GM12878 (cell line): ENCODE data around the gene MEGF11.
A peak's percentile ranks its signal among the peaks of the same experiment; 100 is the strongest.

Source experiments
- HDAC6 ChIP-seq: fragments of 200-600 bp; sonication (generic); IDR thresholded peaks from one replicate; pipeline ENCODE4 v1.8.0; 2017; ENCODE audit warnings: antibody characterized with exemption; ENCODE audit not compliant: unreplicated experiment
- NFYA ChIP-seq: IDR thresholded peaks from 2 replicates; pipeline ENCODE4 v1.6.1; 2011; ENCODE audit warnings: low read depth, mild to moderate bottlenecking, low read length, improper control_type of control experiment, borderline replicate concordance
- POLR2A ChIP-seq: IDR thresholded peaks from 2 replicates; pipeline ENCODE4 v1.6.1; 2011; ENCODE audit warnings: low read depth, mild to moderate bottlenecking, low read length
- RAD21 ChIP-seq: IDR thresholded peaks from 2 replicates; pipeline ENCODE4 v1.6.1; 2011; ENCODE audit warnings: mild to moderate bottlenecking, low read depth, low read length, moderate library complexity; ENCODE audit not compliant: insufficient read depth
- RAD51 ChIP-seq: fragments of 450-650 bp; IDR thresholded peaks from 2 replicates; pipeline ENCODE4 v1.6.1; 2016; ENCODE audit warnings: moderate library complexity, mild to moderate bottlenecking, inconsistent platforms
- TAF1 ChIP-seq: IDR thresholded peaks from 2 replicates; pipeline ENCODE4 v1.6.1; 2011; ENCODE audit warnings: mild to moderate bottlenecking, low read depth, low read length, borderline replicate concordance
- TF ChIP-seq, protein P1 (sequence below): fragments of 450-650 bp; IDR thresholded peaks from 2 replicates; pipeline ENCODE4 v1.6.1; 2017; ENCODE audit warnings: mild to moderate bottlenecking, low read depth, inconsistent platforms; ENCODE audit not compliant: poor library complexity, severe bottlenecking
- TF ChIP-seq, protein P2 (sequence below): IDR thresholded peaks from 2 replicates; pipeline ENCODE4 v1.6.1; 2011; ENCODE audit warnings: low read depth, mild to moderate bottlenecking, low read length, moderate library complexity, borderline replicate concordance; ENCODE audit errors: extremely low read depth
- TF ChIP-seq, protein P3 (sequence below), 3 experiments: IDR thresholded peaks in 2 of 3; conservative IDR thresholded peaks in 1 of 3; 2 replicates each; pipeline ENCODE4 v1.5.1; 2011; ENCODE audit warnings: low read depth in 3 of 3, low read length in 3 of 3, mild to moderate bottlenecking in 3 of 3, control low read depth in 2 of 3, moderate library complexity in 2 of 3, inconsistent platforms in 1 of 3, mixed read lengths in 1 of 3; ENCODE audit not compliant: control insufficient read depth in 2 of 3, insufficient read depth in 1 of 3; ENCODE audit errors: extremely low read depth in 1 of 3

DNA sequence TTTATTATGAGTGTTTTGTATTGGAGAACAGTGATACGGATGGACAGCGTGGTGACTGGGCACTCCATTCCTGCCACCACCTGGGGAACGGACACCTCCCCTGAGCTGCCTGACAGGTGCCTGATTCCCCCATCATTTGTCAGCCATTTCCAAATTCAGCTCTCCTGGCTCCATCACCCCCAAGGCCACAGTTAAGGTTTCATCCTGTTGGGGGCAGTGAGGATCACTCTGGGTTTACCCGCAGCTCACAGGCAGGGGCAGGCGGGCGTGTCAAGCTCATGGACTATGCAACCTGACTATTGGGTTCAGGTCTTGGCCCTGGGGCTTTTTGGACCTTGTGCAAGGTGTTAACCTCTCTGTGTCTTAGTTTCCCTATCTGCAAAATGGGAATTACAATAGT is 307.9 kb downstream of the MEGF11 start:
- TF ChIP-seq, protein P1, sequence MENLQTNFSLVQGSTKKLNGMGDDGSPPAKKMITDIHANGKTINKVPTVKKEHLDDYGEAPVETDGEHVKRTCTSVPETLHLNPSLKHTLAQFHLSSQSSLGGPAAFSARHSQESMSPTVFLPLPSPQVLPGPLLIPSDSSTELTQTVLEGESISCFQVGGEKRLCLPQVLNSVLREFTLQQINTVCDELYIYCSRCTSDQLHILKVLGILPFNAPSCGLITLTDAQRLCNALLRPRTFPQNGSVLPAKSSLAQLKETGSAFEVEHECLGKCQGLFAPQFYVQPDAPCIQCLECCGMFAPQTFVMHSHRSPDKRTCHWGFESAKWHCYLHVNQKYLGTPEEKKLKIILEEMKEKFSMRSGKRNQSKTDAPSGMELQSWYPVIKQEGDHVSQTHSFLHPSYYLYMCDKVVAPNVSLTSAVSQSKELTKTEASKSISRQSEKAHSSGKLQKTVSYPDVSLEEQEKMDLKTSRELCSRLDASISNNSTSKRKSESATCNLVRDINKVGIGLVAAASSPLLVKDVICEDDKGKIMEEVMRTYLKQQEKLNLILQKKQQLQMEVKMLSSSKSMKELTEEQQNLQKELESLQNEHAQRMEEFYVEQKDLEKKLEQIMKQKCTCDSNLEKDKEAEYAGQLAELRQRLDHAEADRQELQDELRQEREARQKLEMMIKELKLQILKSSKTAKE: no peak
- TF ChIP-seq, protein P2, sequence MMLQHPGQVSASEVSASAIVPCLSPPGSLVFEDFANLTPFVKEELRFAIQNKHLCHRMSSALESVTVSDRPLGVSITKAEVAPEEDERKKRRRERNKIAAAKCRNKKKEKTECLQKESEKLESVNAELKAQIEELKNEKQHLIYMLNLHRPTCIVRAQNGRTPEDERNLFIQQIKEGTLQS: no peak
- TF ChIP-seq RAD51 (no peak), POLR2A (no peak), RAD21 (no peak), HDAC6 (no peak), TAF1 (no peak), NFYA (no peak)
- TF ChIP-seq, protein P3, sequence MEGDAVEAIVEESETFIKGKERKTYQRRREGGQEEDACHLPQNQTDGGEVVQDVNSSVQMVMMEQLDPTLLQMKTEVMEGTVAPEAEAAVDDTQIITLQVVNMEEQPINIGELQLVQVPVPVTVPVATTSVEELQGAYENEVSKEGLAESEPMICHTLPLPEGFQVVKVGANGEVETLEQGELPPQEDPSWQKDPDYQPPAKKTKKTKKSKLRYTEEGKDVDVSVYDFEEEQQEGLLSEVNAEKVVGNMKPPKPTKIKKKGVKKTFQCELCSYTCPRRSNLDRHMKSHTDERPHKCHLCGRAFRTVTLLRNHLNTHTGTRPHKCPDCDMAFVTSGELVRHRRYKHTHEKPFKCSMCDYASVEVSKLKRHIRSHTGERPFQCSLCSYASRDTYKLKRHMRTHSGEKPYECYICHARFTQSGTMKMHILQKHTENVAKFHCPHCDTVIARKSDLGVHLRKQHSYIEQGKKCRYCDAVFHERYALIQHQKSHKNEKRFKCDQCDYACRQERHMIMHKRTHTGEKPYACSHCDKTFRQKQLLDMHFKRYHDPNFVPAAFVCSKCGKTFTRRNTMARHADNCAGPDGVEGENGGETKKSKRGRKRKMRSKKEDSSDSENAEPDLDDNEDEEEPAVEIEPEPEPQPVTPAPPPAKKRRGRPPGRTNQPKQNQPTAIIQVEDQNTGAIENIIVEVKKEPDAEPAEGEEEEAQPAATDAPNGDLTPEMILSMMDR (IDR thresholded peaks at IDR 0.05 in 2 of 3, conservative IDR thresholded peaks at IDR 0.05 in 1 of 3; ENCODE audit: control insufficient read depth in 2 of 3, extremely low read depth in 1 of 3, insufficient read depth in 1 of 3, low read depth in 3 of 3, low read length in 3 of 3): 0 out of 6 replicates have a peak, but pooled peaks of 1 of the 3 experiments have one; percentile 9
